AG08395 (cell line): ENCODE data around the gene POLR2I.
"Not testable (repeated sequence)": the region's sequence is repeated elsewhere in the genome, so short reads cannot be mapped to it uniquely, and the experiment has no call there.

Source experiments
- DNase-seq: peaks from one replicate; pipeline ENCODE4 v3.0.0; 2012; ENCODE audit warnings: mixed read lengths, low spot score

POLR2I gene

DNA sequence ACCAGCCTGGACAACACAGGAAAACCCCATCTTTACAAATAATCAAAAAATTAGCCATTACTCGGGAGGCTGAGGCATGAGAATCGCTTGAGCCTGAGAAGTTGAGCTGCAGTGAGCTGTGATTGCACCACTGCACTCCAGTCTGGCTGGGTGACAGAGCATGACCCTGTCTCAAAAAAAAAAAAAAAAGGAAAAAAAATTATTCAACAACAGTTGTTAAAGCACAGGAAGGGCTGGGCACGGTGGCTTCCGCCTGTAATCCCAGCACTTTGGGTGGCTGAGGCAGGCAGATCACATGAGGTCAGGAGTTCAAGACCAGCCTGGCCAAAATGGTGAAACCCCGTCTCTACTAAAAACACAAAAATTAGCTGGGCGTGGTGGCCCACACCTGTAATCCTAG lies 16.5 kb upstream of the POLR2I start:
- DNase-seq, result not testable (repeated sequence)

DNA sequence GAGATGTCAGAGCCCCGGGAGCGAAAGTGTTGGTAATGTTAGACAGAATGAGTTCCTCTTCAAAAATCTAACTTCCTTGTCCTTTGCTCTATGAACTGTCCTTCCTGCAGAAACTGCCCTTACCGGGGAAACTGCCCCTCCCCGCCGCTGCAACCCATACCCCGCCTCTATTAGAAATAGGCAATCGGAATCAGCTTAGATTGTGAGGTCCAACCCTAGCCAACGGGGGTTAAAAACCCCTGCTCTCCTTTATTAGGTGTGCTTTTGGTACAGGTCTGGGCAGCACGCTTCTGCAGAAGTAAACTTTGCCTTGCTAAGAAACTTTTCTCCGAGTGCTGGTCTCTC lies 13.7 kb upstream of the POLR2I start:
- DNase-seq, result no peak

DNA sequence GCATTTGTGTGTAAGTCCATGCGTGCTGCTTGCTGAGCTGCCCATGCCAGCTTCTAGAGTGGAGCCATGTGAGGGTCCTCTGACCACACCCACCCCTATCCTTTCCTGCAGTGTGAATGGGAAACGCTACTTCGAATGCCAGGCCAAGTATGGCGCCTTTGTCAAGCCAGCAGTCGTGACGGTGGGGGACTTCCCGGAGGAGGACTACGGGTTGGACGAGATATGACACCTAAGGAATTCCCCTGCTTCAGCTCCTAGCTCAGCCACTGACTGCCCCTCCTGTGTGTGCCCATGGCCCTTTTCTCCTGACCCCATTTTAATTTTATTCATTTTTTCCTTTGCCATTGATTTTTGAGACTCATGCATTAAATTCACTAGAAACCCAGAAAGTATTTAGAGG lies 10.9 kb upstream of the POLR2I start:
- no peak for DNase-seq

- DNase-seq, result no peak
These were observed 6.9 kb upstream of the POLR2I start for GRCh38 chr19:36121486-36122124.

DNA sequence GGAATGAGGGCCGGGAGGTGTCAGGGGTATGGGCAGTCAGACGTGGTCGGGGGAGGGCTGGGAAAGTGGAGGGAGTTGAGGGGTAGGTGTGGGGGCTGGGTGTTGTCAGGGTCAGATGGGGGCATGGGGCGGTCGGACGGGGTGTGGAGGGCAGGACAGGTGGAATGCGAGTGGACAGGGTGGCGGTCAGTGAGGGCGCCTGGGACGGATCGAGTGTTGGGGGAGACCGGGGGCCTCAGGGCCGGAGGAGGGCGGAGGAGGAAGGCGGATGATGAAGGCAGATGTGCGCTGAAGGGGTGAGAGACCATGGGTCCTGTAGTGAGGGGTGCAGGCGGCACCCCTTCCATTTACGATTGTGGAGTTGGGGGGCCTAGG lies 6.3 kb upstream of the POLR2I start:
- no peak for DNase-seq

GRCh38 chr19:36120092-36120983 lies 5.7 kb upstream of the POLR2I start:
- DNase-seq, result no peak

GRCh38 chr19:36116344-36116637 lies 1.6 kb upstream of the POLR2I start:
- DNase-seq, result no peak

DNA sequence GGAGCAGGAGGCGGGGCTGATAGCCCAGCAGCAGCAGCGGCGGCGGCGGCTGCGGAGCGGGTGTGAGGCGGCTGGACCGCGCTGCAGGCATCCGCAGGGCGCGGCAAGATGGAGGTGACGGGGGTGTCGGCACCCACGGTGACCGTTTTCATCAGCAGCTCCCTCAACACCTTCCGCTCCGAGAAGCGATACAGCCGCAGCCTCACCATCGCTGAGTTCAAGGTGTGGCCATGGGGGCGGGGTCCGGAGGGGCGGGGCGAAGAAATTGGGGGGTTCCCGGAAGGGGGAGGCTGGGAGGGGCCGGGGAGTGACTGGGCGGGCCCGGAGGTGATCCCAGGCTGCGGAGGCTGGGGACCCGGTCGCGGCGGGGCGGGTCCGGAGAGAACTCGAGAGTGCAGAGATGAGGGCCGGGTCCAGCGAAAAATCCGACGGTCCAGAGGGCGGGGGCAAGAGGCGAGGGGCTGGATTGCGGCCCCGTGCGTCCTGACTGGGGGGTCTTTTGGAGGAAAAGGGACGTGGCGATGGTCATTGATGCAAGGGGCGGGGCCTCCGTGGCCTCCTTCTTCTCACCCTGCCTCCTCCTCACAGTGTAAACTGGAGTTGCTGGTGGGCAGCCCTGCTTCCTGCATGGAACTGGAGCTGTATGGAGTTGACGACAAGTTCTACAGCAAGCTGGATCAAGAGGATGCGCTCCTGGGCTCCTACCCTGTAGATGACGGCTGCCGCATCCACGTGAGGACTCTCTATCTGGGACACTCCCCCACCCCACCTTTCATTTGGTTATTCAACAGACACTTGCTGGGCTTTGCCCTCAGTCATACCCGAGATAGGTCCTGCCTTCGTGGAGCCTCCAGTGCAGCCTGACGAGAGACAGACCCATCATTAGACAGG lies 1.0 kb upstream of the POLR2I start, which contains the start of gene TBCB:
Gene TBCB, plus strand, starts transcription at position 16 of the 891 bp plus-strand sequence. Its CDS starts 93 bp downstream, at position 109.
- DNase-seq, result peak; percentile 73

- peak; percentile 34 for DNase-seq
These were observed 568 bp downstream of the POLR2I start for GRCh38 chr19:36113894-36114720.

DNA sequence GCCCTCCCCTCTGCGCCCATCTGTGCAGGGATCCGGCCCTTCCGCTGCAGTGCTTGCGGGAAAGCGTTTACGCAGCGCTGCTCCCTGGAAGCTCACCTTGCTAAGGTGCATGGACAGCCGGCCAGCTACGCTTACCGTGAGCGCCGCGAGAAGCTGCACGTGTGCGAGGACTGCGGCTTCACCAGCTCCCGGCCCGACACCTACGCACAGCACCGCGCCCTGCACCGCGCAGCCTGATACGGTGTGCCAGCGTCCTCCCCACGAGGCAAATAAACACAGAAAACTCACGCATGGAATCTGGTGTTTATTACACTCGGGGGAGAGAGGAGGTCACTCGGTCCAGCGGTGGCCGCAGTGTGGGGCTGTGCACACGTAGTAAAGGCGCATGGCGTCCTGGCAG lies 1.2 kb downstream of the POLR2I start:
- no peak for DNase-seq

- no peak for DNase-seq
These were observed 2.0 kb downstream of the POLR2I start for GRCh38 chr19:36112678-36113077.

GRCh38 chr19:36111200-36111539 lies 3.5 kb downstream of the POLR2I start:
- no peak for DNase-seq

DNA sequence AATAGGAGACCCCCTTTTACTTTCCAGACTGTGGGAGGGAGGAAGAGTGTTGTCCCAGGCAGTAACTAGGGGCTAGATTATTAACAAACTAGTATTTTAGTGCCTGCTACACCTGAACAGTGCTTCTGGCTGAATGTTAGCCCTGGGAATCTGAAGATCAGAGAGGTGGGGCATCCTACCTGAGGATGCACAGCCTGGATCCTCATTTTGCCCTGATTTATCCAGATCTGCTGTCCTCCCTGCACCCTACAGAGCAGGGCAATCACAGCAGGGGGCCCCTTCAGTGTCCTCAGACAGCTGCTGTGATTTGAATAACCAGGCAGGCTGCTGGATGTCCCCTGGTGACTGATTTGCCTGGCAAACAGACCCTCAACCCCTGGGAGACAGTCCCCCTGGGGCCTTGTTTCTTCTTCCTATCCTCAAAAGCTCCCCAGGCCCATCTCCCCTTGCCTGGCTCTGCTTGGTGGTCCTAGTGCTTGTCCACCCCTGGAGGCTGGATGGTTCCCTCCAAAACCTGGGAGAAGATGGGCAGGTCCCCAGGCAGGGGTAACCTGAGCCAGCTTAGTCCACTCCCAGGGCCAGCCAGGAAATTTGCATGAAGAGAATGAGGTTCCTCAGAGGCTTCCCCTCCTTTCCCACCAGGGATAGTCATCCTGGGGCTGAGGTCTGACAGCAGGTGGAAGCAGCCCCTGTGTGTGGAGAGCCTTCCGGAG lies 4.0 kb downstream of the POLR2I start, which contains the start of gene OVOL3:
Gene OVOL3, plus strand, starts transcription at position 657 of the 713 bp plus-strand sequence. CDS start 60 bp downstream, outside the sequence.
- no peak for DNase-seq

- DNase-seq, result no peak
These were observed 6.0 kb downstream of the POLR2I start for GRCh38 chr19:36108684-36109083.

DNA sequence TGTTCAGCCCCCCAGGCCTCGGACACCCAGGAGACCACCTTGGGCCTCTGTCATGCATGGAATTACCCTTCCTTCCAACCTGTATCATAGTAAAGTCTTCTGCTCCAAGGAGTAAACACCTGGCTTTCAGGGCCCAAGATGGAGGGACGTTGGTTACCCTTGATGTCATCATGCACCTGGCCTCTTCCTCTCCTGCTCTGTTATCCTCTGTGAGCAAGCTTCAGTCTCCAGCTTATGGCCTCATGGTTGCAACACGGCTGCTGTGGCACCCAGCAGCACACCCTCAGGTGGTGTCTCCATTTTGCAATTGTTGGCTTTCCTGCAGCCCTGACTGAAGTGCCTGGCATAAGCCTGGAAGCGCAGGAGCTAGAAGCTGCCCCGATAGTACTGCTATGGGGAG lies 7.7 kb downstream of the POLR2I start:
- no peak for DNase-seq

GRCh38 chr19:36106441-36106840 lies 8.2 kb downstream of the POLR2I start:
- no peak for DNase-seq

- no peak for DNase-seq
These were observed 10.7 kb downstream of the POLR2I start for GRCh38 chr19:36103842-36104552.

- DNase-seq, result no peak
These were observed 11.5 kb downstream of the POLR2I start for GRCh38 chr19:36103040-36103626.

DNA sequence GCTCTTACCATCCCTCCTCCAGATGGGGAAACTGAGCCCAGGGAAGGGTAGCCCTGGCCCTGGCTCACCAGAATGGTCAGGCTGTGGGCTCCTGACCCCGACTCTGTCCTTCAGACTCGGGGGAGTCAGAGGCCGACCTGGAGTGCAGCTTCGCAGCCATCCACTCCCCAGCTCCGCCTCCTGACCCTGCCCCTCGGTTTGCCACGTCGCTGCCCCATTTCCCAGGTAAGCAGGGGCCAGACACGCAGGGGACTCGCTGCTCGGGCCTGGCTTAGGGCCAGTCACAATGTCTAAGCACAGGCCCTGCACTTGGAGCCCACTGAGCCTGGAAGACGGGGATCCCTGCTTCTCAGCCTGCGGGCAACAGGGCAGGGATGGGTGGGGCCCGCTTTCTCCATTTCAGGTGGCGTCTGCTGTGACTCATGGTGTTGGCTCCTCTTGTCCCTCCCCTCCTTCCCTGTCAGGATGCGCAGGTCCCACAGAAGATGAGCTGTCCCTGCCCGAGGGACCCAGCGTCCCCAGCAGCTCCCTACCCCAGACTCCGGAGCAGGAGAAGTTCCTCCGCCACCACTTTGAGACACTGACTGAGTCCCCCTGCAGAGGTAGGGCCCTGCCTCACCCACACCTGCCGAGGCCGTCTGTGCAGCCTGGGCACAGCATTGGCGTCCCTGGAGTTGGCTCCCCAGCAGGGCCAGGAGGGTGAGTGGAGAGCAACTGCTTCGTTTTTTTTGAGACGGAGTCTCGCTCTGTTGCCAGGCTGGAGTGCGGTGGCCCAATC lies 12.9 kb downstream of the POLR2I start:
- DNase-seq, result no peak
